Measurements from ENCODE around the gene SF3B5. TPM values are rescaled to one million over a fixed set of nuclear protein-coding genes. Genes with fewer than 3 reads are reported as not detected.

SF3B5 gene
- total RNA-seq, 1 donor from 2014 or later, result 114 TPM

DNA sequence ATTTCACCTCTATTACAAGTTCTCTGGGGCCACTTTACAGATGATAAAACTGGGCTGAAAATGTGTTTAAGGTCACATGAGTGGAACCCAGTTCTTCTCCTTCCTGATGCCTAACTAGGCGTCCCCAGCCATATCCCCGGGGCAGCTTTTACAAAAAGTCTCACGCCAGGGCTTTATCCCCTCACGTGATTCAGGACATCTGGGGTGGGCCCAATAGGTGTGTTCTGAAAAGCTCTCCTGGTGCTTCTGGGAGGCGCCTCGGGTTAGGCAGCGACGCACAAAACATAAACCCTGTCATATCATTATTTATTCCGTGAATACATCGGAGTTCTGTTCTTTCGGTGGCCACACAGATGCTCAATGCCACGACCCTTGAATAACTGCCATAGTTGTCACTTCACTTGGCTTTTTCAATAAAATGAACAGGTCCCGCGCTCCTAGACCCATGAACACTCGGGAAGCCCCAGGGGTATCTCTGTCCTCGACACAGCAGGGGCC is 32.1 kb downstream of the SF3B5 start:
- Histone ChIP-seq H3K27me3 (no peaks in the 10 kb centered on the region), H3K9me3 (no peaks in the 10 kb centered on the region), H3K27ac (peak overlapping the region; percentile 84), H3K36me3 (no peaks in the 10 kb centered on the region), H3K4me1 (peaks cover 5% of the 10 kb centered on the region), H3K4me3 (peak overlapping the region; percentile 68)
- no peak for DNase-seq
- no peak for TF ChIP-seq CTCF (IDR thresholded peaks at IDR 0.05)
- ATAC-seq, result no peak
- intact Hi-C loops (cut with DNase I), result no loop called here

DNA sequence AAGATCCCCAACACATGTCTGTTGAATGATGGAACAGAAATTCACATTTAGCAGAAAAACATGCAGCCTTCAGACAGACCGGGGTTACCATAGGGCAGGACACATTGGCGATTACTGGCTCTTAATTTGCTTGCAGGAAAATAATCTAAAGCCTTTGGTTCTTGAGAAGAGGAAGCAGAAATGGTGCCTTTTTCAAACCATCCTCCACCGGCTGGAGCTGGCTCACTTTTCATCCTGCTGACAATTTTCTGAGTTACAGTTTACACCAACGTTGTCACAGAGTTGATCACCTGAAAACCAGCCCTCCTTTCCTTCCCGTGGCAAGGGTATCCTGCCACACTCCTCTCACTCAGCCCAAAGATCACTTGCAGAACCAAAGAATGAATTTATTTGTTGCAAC is 32.6 kb downstream of the SF3B5 start:
- intact Hi-C loops (cut with DNase I), result no loop called here

GRCh38 chr6:144059139-144059538 is 36.2 kb downstream of the SF3B5 start:
- no peaks in the 10 kb centered on the region for H3K27me3 ChIP-seq
- ATAC-seq (no peak), DNase-seq (no peak)
- no peak overlapping the region for H3K27ac ChIP-seq
- no peak overlapping the region for H3K4me3 ChIP-seq
- intact Hi-C loops (cut with DNase I), result no loop called here
- no peak for TF ChIP-seq CTCF (IDR thresholded peaks at IDR 0.05)
- peaks cover 5% of the 10 kb centered on the region for H3K4me1 ChIP-seq
- H3K36me3 ChIP-seq, result no peaks in the 10 kb centered on the region
- H3K9me3 ChIP-seq, result no peaks in the 10 kb centered on the region

More for the DNA sequence above, 32.6 kb downstream of the SF3B5 start:
- no peaks in the 10 kb centered on the region for H3K36me3 ChIP-seq
- H3K4me3 ChIP-seq, result no peak overlapping the region
- no peak for TF ChIP-seq CTCF (IDR thresholded peaks at IDR 0.05)
- ATAC-seq (no peak), DNase-seq (no peak)
- H3K27me3 ChIP-seq, result no peaks in the 10 kb centered on the region
- H3K27ac ChIP-seq, result no peak overlapping the region
- H3K9me3 ChIP-seq, result no peaks in the 10 kb centered on the region
- H3K4me1 ChIP-seq, result peaks cover 5% of the 10 kb centered on the region

DNA sequence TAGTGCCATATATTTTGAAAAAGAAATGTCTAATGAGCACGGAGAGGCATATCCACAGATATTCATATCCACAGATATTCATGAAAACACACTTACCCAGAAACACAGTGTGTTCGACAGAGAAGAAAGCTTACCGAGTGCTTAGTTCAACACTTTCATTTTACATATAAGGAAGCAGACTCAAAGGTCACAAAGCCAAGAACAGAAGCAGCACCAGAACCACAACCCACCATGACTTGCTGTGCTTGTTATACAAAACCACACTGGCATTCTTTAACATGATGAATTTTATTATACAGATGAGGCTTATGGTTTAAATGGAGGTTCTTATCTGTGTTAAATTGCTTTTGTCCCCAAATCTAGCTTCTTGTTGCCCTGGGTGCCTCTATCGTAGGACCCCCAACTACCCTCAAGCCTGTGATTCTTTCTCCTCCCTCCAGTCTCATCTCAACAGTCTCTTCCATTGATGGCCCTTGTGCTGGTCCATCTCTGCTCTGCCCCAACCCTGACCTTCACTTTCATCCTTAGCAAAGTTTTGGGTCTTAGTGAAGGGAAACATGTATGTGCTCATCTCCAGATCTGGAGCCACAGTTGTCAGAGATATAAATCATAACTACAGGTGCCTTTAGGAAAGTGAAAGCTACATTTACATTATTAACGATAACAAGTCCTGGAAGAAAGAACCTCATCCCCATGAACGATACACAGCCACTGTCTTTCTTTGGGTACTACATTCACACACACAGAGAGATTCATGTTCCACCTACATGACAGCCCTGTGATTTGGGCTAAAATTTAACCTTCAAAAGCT is 40.0 kb downstream of the SF3B5 start:
- ATAC-seq (peak; percentile 79), DNase-seq (no peak)
- Histone ChIP-seq H3K36me3 (no peaks in the 10 kb centered on the region), H3K27me3 (no peaks in the 10 kb centered on the region), H3K4me3 (no peak overlapping the region), H3K4me1 (no peaks in the 10 kb centered on the region), H3K9me3 (no peaks in the 10 kb centered on the region), H3K27ac (peak overlapping the region; percentile 15)
- no peak for TF ChIP-seq CTCF (IDR thresholded peaks at IDR 0.05)
- intact Hi-C loops (cut with DNase I), result no loop called here

- TF ChIP-seq CTCF (IDR thresholded peaks at IDR 0.05), result no peak
- intact Hi-C loops (cut with DNase I), result no loop called here
- H3K4me3 ChIP-seq, result no peak overlapping the region
Measured at GRCh38 chr6:144053601-144054000, 41.8 kb downstream of the SF3B5 start.

More at GRCh38 chr6:144053601-144054000, 41.8 kb downstream of the SF3B5 start:
- ATAC-seq (no peak), DNase-seq (no peak)
- no peaks in the 10 kb centered on the region for H3K4me1 ChIP-seq
- H3K9me3 ChIP-seq, result no peaks in the 10 kb centered on the region
- H3K27me3 ChIP-seq, result no peaks in the 10 kb centered on the region
- H3K36me3 ChIP-seq, result no peaks in the 10 kb centered on the region
- H3K27ac ChIP-seq, result no peak overlapping the region

Data from upper lobe of right lung (tissue), 1 donor.